Natural killer cell (primary cell): ENCODE measurements around the gene NRSN2. TPM values are rescaled to one million over a fixed set of nuclear protein-coding genes. Genes with fewer than 3 reads are reported as not detected.

Experiments
- ATAC-seq, 3 donors: fragments of 150-1000 bp in 2 of 3; fragments of 200-7000 bp in 1 of 3; cut with Tn5 transposase; 1 replicate in 1 of 3; 2 replicates in 2 of 3; pipeline ENCODE4 v1.10.0; 2021; ENCODE audit warnings: mild to moderate bottlenecking in 2 of 3, moderate library complexity in 2 of 3
- DNase-seq, 2 donors: peaks; one replicate each; pipeline versions ENCODE4 v3.0.0 to v3.0.0-alpha.2; 2013 to 2021; ENCODE audit warnings: mixed read lengths in 1 of 2
- H3K27ac ChIP-seq: one replicate; pipeline ENCODE4 v1.5.1; 2013; ENCODE audit warnings: mild to moderate bottlenecking, low read length
- H3K27me3 ChIP-seq: one replicate; pipeline ENCODE4 v1.6.1; 2013; ENCODE audit warnings: low read length; ENCODE audit not compliant: control insufficient read depth, insufficient read depth
- H3K36me3 ChIP-seq: one replicate; pipeline ENCODE4 v1.6.1; 2013; ENCODE audit warnings: low read length; ENCODE audit not compliant: control insufficient read depth, insufficient read depth
- H3K4me1 ChIP-seq: one replicate; pipeline ENCODE4 v1.6.1; 2013; ENCODE audit warnings: low read length; ENCODE audit not compliant: control insufficient read depth, insufficient read depth
- H3K4me3 ChIP-seq: one replicate; pipeline ENCODE4 v1.5.1; 2013; ENCODE audit warnings: low read length
- H3K9me3 ChIP-seq: one replicate; pipeline ENCODE4 v1.6.1; 2013; ENCODE audit warnings: low read length; ENCODE audit not compliant: control insufficient read depth, insufficient read depth
- H3K27ac Mint-ChIP-seq, 2 donors: one replicate each; pipeline ENCODE4 v1.8.0; 2022; ENCODE audit warnings: mild to moderate bottlenecking in 2 of 2, mixed read lengths in 2 of 2, moderate library complexity in 1 of 2
- H3K27me3 Mint-ChIP-seq, 2 donors: one replicate each; pipeline ENCODE4 v1.8.0; 2022; ENCODE audit warnings: low read depth in 2 of 2, mixed read lengths in 2 of 2
- H3K36me3 Mint-ChIP-seq: one replicate; pipeline ENCODE4 v1.8.0; 2022; ENCODE audit warnings: mixed read lengths
- H3K4me1 Mint-ChIP-seq, 2 donors: one replicate each; pipeline ENCODE4 v1.8.0; 2022; ENCODE audit warnings: mixed read lengths in 2 of 2
- H3K4me3 Mint-ChIP-seq: one replicate; pipeline ENCODE4 v1.8.0; 2022; ENCODE audit warnings: mild to moderate bottlenecking, moderate library complexity, mixed read lengths
- H3K9me3 Mint-ChIP-seq, 2 donors: one replicate each; pipeline ENCODE4 v1.8.0; 2022; ENCODE audit warnings: mixed read lengths in 2 of 2
- WGBS: methylation state at CpG from one replicate; pipeline ENCODE4 v1.1.7; 2013; ENCODE audit warnings: missing lambda C conversion rate; ENCODE audit not compliant: insufficient coverage; 5-methylcytosine and 5-hydroxymethylcytosine counted together
- intact Hi-C: fragments of 100-400 bp; cut with micrococcal nuclease; formaldehyde crosslinking; loops from one replicate; pipeline ENCODE4 v1.14.2; 2022
- total RNA-seq, 4 donors: library from RNA; stranded (reverse); fragments of 120-200 nt in 1 of 4; gene quantifications; one replicate each; pipeline versions ENCODE4 v1.2.3 to v1.2.4, GENCODE V29; 2013 to 2022
- TF ChIP-seq, protein P1 (sequence below): fragments of 200-600 bp; IDR thresholded peaks from one replicate; pipeline ENCODE4 v1.8.0; 2022; ENCODE audit warnings: antibody characterized with exemption

NRSN2 gene
- total RNA-seq, 3 donors from 2014 or later (not counting 1 experiment from before 2014, with no cell fraction given) = 6.6 to 9.3 (median 8.4) TPM

DNA sequence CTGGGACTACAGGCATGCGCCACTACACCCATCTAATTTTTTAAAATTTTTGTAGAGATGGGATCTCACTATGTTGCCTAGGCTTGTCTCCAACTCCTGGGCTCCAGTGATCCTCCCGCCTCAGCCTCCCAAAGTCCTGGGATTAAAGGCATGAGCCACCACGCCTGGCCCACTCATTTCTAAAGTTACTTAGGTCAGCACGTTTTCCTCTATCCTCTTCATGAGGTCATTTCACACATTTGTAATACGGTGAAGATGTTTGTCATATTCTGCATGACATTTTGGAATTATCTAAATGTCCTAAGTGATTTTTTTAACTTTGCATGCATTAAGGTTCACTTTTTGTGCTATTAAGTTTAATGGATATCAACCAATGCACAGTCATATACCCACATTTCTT lies 33.5 kb upstream of the NRSN2 start:
- H3K27me3 Mint-ChIP-seq = peaks cover 0 to 2% of the 10 kb centered on the region in 2 donors
- no peaks in the 10 kb centered on the region for H3K9me3 Mint-ChIP-seq
- H3K4me1 Mint-ChIP-seq = peaks cover 16 to 20% of the 10 kb centered on the region in 2 donors
- Histone ChIP-seq H3K27me3 (no peaks in the 10 kb centered on the region), H3K9me3 (no peaks in the 10 kb centered on the region), H3K36me3 (no peaks in the 10 kb centered on the region), H3K4me1 (peaks cover 10% of the 10 kb centered on the region), H3K27ac (no peak overlapping the region), H3K4me3 (no peak overlapping the region)
- ATAC-seq (no peak), DNase-seq (no peak)
- no peak overlapping the region for H3K4me3 Mint-ChIP-seq
- intact Hi-C loops = no loop called here
- WGBS = 94% methylated on average over 3 of the region's 5 CpGs
- no peaks in the 10 kb centered on the region for H3K36me3 Mint-ChIP-seq
- TF ChIP-seq, protein P1, sequence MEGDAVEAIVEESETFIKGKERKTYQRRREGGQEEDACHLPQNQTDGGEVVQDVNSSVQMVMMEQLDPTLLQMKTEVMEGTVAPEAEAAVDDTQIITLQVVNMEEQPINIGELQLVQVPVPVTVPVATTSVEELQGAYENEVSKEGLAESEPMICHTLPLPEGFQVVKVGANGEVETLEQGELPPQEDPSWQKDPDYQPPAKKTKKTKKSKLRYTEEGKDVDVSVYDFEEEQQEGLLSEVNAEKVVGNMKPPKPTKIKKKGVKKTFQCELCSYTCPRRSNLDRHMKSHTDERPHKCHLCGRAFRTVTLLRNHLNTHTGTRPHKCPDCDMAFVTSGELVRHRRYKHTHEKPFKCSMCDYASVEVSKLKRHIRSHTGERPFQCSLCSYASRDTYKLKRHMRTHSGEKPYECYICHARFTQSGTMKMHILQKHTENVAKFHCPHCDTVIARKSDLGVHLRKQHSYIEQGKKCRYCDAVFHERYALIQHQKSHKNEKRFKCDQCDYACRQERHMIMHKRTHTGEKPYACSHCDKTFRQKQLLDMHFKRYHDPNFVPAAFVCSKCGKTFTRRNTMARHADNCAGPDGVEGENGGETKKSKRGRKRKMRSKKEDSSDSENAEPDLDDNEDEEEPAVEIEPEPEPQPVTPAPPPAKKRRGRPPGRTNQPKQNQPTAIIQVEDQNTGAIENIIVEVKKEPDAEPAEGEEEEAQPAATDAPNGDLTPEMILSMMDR = no peak
- H3K27ac Mint-ChIP-seq = no peak overlapping the region

DNA sequence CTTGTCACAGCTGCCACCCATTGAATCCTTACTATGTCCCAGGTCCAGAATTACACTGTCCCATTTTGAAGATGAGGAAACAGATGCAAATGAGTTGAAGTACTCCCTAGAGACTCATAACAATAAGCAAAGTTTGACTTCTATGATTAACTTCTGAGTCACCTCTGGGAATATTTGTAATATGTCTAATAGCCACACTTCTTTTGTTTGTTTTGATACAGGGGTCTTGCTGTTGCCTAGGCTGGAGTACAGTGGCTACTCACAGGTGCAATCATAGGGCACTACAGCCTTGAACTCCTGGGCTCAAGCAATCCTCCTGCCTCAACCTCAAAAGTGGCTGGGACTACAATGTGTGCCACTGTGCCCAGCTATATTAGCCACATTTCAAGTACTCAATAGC lies 33.0 kb upstream of the NRSN2 start:
- TF ChIP-seq, protein P1 = no peak
- H3K9me3 ChIP-seq = no peaks in the 10 kb centered on the region
- Mint-ChIP-seq H3K4me1 (peaks cover 16 to 20% of the 10 kb centered on the region in 2 donors), H3K4me3 (no peak overlapping the region), H3K36me3 (no peaks in the 10 kb centered on the region), H3K27me3 (peaks cover 0 to 2% of the 10 kb centered on the region in 2 donors), H3K27ac (no peak overlapping the region), H3K9me3 (no peaks in the 10 kb centered on the region)
- H3K36me3 ChIP-seq = no peaks in the 10 kb centered on the region
- H3K4me1 ChIP-seq = peaks cover 10% of the 10 kb centered on the region
- H3K27me3 ChIP-seq = no peaks in the 10 kb centered on the region
- DNase-seq = no peak
- ATAC-seq = no peak
- no peak overlapping the region for H3K4me3 ChIP-seq
- intact Hi-C loops = no loop called here
- H3K27ac ChIP-seq = no peak overlapping the region

DNA sequence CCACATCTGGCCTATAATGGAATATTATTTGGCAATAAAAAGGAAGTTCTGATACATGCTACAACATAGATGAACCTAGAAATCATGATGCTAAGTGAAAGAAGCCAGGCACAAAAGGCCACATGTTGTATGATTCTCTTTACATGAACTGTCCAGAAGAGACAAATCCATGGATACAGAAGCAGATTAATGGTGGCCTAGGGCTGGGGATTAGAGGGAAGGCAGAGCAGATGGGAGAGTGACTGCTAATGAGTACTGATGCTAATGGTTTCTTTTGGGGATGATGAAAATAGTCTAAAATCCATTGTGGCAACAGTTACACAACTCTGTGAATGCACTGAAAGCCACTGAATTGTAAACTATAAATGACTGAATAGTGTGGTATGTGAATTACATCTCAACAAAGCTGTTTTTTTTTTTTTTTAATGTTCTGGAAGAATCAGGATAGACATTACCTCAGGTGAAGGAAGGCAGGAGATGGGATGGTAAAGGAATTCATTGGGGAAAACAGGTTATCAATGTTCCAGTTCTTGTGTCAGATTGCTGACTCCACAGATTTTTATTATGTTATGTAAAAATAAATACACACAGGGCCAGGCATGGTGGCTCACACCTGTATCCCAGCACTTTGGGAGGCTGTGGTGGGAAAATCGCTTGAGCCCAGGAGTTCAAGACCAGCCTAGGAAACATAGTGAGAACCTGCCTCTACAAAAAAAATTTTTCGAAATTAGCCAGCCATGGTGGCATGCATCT lies 30.4 kb upstream of the NRSN2 start:
- Mint-ChIP-seq H3K4me1 (peaks cover 0 to 5% of the 10 kb centered on the region in 2 donors), H3K27ac (no peak overlapping the region), H3K4me3 (no peak overlapping the region), H3K27me3 (peaks cover 0 to 2% of the 10 kb centered on the region in 2 donors), H3K9me3 (no peaks in the 10 kb centered on the region), H3K36me3 (no peaks in the 10 kb centered on the region)
- H3K27me3 ChIP-seq = no peaks in the 10 kb centered on the region
- ATAC-seq = no peak
- H3K9me3 ChIP-seq = no peaks in the 10 kb centered on the region
- H3K36me3 ChIP-seq = no peaks in the 10 kb centered on the region
- H3K4me3 ChIP-seq = no peak overlapping the region
- DNase-seq = no peak
- no peaks in the 10 kb centered on the region for H3K4me1 ChIP-seq
- intact Hi-C loops = no loop called here
- TF ChIP-seq, protein P1 = no peak
- 91% methylated on average over 2 of the region's 2 CpGs for WGBS
- H3K27ac ChIP-seq = no peak overlapping the region
